ENCODE data around the gene COQ5.
"Not testable (repeated sequence)": the region's sequence is repeated elsewhere in the genome, so short reads cannot be mapped to it uniquely, and the experiment has no call there.

Gene COQ5

DNA sequence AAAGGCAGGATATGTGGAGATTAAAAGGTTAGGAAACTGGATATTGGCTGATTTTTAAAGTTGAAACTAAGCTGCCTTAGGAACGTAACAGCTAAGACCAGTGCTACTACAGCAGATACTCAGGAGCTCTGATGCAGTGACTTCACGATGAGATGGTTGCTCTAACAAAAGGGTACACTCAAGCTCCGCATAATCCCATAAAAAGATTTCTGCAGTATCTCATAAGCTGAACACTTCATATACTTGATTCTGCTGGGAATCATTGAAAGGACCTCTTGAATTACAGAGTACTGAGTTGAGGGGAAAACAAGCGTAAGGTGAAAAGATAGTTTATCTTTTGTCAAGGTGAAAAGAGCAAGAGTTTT, 8.9 kb upstream of the COQ5 start:
- FAIRE-seq (no peak), DNase-seq (ENCODE audit: insufficient read length, low spot score) (no peak)
- TF ChIP-seq, protein P1, sequence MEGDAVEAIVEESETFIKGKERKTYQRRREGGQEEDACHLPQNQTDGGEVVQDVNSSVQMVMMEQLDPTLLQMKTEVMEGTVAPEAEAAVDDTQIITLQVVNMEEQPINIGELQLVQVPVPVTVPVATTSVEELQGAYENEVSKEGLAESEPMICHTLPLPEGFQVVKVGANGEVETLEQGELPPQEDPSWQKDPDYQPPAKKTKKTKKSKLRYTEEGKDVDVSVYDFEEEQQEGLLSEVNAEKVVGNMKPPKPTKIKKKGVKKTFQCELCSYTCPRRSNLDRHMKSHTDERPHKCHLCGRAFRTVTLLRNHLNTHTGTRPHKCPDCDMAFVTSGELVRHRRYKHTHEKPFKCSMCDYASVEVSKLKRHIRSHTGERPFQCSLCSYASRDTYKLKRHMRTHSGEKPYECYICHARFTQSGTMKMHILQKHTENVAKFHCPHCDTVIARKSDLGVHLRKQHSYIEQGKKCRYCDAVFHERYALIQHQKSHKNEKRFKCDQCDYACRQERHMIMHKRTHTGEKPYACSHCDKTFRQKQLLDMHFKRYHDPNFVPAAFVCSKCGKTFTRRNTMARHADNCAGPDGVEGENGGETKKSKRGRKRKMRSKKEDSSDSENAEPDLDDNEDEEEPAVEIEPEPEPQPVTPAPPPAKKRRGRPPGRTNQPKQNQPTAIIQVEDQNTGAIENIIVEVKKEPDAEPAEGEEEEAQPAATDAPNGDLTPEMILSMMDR (IDR thresholded peaks at IDR 0.05; ENCODE audit: insufficient read depth, missing control alignments) = no peak

- TF ChIP-seq, protein P1 (IDR thresholded peaks at IDR 0.05; ENCODE audit: insufficient read depth, missing control alignments) = no peak
- FAIRE-seq (no peak), DNase-seq (ENCODE audit: insufficient read length, low spot score) (no peak)
These were observed 7.3 kb upstream of the COQ5 start for GRCh38 chr12:120536064-120536791.

GRCh38 chr12:120534703-120535655, 6.0 kb upstream of the COQ5 start:
- DNase-seq (ENCODE audit: insufficient read length, low spot score) (no peak), FAIRE-seq (no peak)
- TF ChIP-seq, protein P1 (IDR thresholded peaks at IDR 0.05; ENCODE audit: insufficient read depth, missing control alignments) = no peak

DNA sequence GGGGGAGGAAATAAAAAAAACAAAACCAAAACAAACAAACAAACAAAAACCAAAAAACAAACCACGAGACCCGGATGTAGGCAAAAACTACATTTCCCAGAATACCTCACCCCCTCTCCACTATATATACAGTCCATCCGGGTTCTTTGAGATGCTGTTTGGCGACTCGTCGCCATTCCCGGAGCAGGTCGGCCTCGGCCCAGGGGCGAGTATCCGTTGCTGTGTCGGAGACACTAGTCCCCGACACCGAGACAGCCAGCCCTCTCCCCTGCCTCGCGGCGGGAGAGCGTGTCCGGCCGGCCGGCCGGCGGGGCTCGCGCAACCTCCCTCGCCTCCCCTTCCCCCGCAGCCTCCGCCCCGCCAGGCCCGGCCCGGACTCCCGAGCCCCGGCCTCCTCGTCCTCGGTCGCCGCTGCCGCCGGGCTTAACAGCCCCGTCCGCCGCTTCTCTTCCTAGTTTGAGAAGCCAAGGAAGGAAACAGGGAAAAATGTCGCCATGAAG, 5.3 kb upstream of the COQ5 start, which contains the start of gene RNF10:
TSS of gene RNF10 (plus strand) at position 154 of the 500 bp plus-strand sequence. CDS start 456 bp downstream, outside the sequence.
- DNase-seq (ENCODE audit: insufficient read length, low spot score) (peak; percentile 95), FAIRE-seq (no peak)
- TF ChIP-seq, protein P1 (IDR thresholded peaks at IDR 0.05; ENCODE audit: insufficient read depth, missing control alignments) = no peak

- TF ChIP-seq, protein P1 (IDR thresholded peaks at IDR 0.05; ENCODE audit: insufficient read depth, missing control alignments) = no peak
- DNase-seq (ENCODE audit: insufficient read length, low spot score) (no peak), FAIRE-seq (no peak)
These were observed 3.8 kb upstream of the COQ5 start for GRCh38 chr12:120532701-120533238.

- FAIRE-seq; DNase-seq (ENCODE audit: insufficient read length, low spot score): not testable (repeated sequence)
These were observed 1.4 kb upstream of the COQ5 start for GRCh38 chr12:120530418-120530761.

DNA sequence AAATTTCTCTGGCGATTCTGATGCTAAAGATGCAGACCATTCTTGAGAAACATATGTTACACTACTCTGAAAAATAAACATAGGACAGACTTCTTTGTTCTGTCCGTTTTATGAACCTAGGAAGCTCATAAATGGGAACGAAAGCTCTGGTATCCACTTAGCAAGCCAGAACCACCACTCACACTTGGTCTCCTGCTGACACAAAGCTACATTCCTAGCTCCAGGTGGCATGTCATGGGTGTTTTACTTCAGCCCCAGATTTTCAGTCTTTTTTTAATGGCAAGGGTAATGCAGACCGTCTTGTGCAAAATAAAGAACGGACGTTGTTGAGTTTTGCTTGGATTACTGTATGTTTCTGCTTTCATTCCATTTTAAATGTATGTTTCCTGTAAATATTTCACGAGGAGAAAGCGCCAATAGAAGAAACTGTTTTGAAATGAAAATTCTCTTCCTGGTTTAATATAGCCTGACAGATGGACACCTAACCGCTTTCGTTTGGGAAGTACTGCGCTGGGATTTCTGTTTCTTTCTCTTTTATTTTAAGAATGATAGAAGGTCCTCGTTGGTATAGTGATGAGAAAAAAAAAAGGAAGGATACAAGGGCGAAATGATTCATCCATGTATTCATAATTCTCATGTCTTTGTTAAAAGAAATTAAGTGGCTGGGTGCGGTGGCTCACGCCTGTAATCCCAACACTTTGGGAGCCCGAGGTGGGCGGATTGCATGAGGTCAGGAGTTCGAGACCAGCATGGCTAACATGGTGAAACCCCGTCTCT, 871 bp upstream of the COQ5 start:
- DNase-seq (ENCODE audit: insufficient read length, low spot score) = no peak
- TF ChIP-seq, protein P1 (IDR thresholded peaks at IDR 0.05; ENCODE audit: insufficient read depth, missing control alignments) = no peak
- FAIRE-seq = no peak

Measured in D721Med (cell line).